C4-2B (cell line): ENCODE data around the gene HAPLN2.
A peak's percentile ranks its signal among the peaks of the same experiment; 100 is the strongest.
"Not testable (repeated sequence)": the region's sequence is repeated elsewhere in the genome, so short reads cannot be mapped to it uniquely, and the experiment has no call there.

Experiments used
- H3K27ac ChIP-seq: fragments of 450-650 bp; 2 replicates; pipeline ENCODE4 v1.5.1; 2017
- CTCF ChIP-seq: fragments of 450-650 bp; conservative IDR thresholded peaks from 2 replicates; pipeline ENCODE4 v1.5.1; 2017; ENCODE audit warnings: mild to moderate bottlenecking
- ZFX ChIP-seq: fragments of 450-650 bp; IDR thresholded peaks from 2 replicates; pipeline ENCODE4 v1.6.1; 2017

Gene HAPLN2

DNA sequence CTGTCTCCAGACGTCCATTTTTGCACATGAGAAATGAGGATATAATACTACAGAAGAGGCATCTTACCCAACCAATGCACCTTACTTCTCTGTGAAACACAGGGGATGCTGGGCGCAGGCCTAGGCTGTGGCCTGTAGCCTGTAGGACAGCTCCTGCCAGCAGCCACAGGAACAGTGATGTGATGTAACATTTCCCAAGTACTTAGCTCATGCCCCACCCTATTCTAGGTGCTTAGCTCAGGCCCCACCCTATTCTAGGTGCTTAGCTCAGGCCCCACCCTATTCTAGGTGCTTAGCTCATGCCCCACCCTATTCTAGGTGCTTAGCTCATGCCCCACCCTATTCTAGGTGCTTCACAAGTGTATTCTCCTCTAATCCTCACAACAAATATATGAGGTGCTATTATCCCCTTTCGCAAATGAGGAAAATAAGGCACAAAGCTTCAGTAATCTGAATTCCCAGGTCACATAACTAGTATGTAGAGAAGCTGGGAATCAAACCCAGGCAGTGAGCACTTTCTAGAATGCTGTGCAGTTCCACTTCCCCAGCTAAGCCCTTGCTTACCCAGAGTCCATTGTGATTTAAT, 32.2 kb upstream of the HAPLN2 start:
- no peak overlapping the region for H3K27ac ChIP-seq
- no peak for TF ChIP-seq CTCF
- TF ChIP-seq ZFX = no peak

- H3K27ac ChIP-seq = not testable (repeated sequence)
These were observed 31.3 kb upstream of the HAPLN2 start for GRCh38 chr1:156587927-156588326.

DNA sequence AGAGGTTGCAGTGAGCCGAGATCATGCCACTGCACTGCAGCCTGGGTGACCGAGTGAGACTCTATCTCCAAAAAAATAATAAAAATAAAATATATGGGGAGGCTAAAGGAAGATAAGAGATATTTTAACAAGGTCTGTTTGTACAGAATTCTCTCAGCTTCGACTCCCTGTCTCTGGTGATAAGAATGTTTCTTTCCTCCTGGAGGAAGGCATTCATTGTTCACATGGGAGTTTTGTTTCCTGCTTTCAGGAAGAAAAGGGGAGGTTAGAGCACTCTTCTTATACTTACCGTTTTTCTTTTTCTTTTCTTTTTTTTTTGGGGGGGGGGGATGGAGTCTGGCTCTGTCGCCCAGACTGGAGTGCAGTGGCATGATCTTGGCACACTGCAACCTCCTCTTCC, 29.7 kb upstream of the HAPLN2 start:
- H3K27ac ChIP-seq = no peak overlapping the region

DNA sequence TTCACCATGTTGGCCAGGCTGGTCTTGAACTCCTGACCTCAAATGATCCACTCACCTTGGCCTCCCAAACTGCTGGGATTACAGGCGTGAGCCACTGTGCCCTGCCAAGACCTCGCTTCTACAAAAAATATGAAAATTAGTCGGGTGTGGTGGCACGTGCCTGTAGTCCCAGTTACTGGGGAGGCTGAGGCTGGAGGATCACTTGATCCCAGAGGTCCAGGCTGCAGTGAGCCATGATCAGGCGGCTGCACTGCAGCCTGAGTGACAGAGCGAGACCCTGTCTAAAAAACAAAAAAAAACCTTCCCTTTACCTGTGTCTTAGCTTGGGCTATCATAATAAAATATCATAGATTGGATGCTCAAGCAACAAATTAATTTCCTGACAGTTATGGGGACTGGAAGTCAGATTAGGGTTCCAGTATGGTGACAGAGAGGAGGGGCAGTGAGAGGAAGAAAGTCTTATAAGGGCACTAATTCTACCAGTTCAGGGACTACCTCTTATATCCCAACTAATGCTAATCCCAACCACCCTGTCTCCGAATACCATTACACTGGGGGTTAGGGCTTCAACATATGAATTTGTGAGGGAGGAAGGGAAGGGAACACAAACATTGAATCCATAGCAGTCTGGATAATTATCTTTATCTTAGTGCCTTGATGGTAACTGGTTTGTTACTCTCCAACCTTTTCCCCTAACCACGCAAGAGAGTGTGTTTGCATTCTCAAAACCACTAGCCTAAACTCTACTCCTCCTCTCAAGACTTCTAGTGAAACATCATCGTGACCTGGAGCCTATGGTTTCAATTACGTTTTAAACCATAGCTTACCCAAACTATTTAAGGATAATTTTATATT, 28.7 kb upstream of the HAPLN2 start:
- no peak overlapping the region for H3K27ac ChIP-seq
- TF ChIP-seq ZFX (no peak), CTCF (no peak)

More for the DNA sequence above, 29.7 kb upstream of the HAPLN2 start:
- TF ChIP-seq CTCF = no peak
- TF ChIP-seq ZFX = no peak

- TF ChIP-seq ZFX (no peak), CTCF (no peak)
- peak overlapping the region; percentile 92 for H3K27ac ChIP-seq
These were observed 28.1 kb upstream of the HAPLN2 start for GRCh38 chr1:156591181-156591431.

- TF ChIP-seq ZFX = peak; percentile 95
- no peak for TF ChIP-seq CTCF
- peak within 1 kb of the TSS; percentile 92 for H3K27ac ChIP-seq
These were observed 27.6 kb upstream of the HAPLN2 start, which contains the start of gene NAXE for GRCh38 chr1:156591432-156592157. Gene NAXE, plus strand, starts transcription at chr1:156591776. Its CDS starts 29 bp downstream, at chr1:156591805.

- no peak; the same call in none of the 2 replicates for TF ChIP-seq ZFX
- TF ChIP-seq CTCF = no peak
- H3K27ac ChIP-seq = peak overlapping the region; percentile 92
These were observed 26.9 kb upstream of the HAPLN2 start for GRCh38 chr1:156592158-156592909.
